Breast epithelium (tissue), 4 donors: Measurements from ENCODE around the gene MYO15B. TPM values are rescaled to one million over a fixed set of nuclear protein-coding genes. Genes with fewer than 3 reads are reported as not detected.

ENCODE experiments used
- DNase-seq, 2 donors: peaks; one replicate each; pipeline ENCODE4 v3.0.0-alpha.2; 2019; ENCODE audit warnings: low spot score in 2 of 2
- H3K27ac ChIP-seq, 2 donors: fragments of 200-600 bp; sonication (generic) in 1 of 2; one replicate each; pipeline ENCODE4 v1.5.1; 2016 to 2019; ENCODE audit warnings: mild to moderate bottlenecking in 1 of 2
- H3K27me3 ChIP-seq, 2 donors: fragments of 200-600 bp; sonication (generic) in 1 of 2; one replicate each; pipeline versions ENCODE4 v1.5.1 to v1.6.0; 2017 to 2019; ENCODE audit warnings: control low read depth in 1 of 2, mild to moderate bottlenecking in 1 of 2
- H3K36me3 ChIP-seq: fragments of 200-600 bp; one replicate; pipeline ENCODE4 v1.5.1; 2019
- H3K4me1 ChIP-seq, 2 donors: fragments of 200-600 bp; sonication (generic); one replicate each; pipeline ENCODE4 v1.5.1; 2016 to 2019; ENCODE audit warnings: control low read depth in 1 of 2
- H3K4me3 ChIP-seq, 3 donors: fragments of 200-600 bp; sonication (generic); 1 replicate in 2 of 3; 2 replicates in 1 of 3; pipeline ENCODE4 v1.5.1; 2016 to 2019; ENCODE audit warnings: mild to moderate bottlenecking in 3 of 3, moderate library complexity in 2 of 3
- H3K9me3 ChIP-seq, 2 donors: fragments of 200-600 bp; sonication (generic) in 1 of 2; one replicate each; pipeline ENCODE4 v1.5.1; 2016 to 2019; ENCODE audit warnings: control low read depth in 1 of 2
- POLR2A ChIP-seq: fragments of 450-650 bp; IDR thresholded peaks from one replicate; pipeline ENCODE4 v1.6.1; 2016; ENCODE audit warnings: antibody characterized with exemption, mild to moderate bottlenecking, moderate library complexity
- POLR2AphosphoS5 ChIP-seq, 3 donors: sonication (generic); formaldehyde crosslinking; IDR thresholded peaks; one replicate each; pipeline ENCODE4 v1.6.1; 2017; ENCODE audit warnings: antibody characterized with exemption in 3 of 3
- intact Hi-C: fragments of 100-400 bp; cut with DNase I; formaldehyde crosslinking; loops from one replicate; pipeline ENCODE4 v1.15.1; 2023; ENCODE audit warnings: low total_unique reads
- total RNA-seq, 3 donors: library from RNA; depleted of rRNA; stranded (reverse); fragments of >200 nt; gene quantifications; one replicate each; pipeline ENCODE4 v1.1.0, GENCODE V29; 2016
- TF ChIP-seq, protein P1 (sequence below), 3 donors: fragments of 450-650 bp; IDR thresholded peaks; one replicate each; pipeline ENCODE4 v1.5.1; 2016 to 2017; ENCODE audit warnings: antibody characterized with exemption in 3 of 3, mild to moderate bottlenecking in 3 of 3, moderate library complexity in 3 of 3

The MYO15B gene
- total RNA-seq, 3 donors from 2014 or later, result 65.3 to 121 (median 86.6) TPM

DNA sequence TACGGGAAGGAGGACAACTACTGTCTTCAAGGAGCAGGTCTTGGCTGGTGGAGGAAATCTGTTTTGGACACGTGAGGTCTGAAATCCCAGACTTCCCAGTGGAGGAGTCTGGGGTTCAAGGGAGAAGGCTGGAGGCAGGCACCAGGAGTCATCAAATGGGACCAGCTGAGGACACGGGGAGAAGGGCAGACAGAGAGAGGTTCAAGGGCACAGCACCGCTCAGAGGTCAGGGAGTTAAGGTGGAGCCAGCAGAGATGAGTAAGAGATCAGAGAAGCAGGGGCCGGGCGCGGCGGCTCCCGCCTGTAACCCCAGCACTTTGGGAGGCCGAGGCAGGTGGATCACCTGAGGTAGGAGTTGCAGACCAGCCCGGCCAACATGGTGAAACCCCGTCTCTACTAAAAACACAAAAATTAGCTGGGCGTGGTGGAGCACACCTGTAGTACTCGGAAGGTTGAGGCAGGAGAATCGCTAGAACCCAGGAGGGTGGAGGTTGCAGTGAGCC is 35.2 kb downstream of the MYO15B start:
- H3K27me3 ChIP-seq, result no peaks in the 10 kb centered on the region
- no peaks in the 10 kb centered on the region for H3K9me3 ChIP-seq
- no peak overlapping the region for H3K4me3 ChIP-seq
- H3K36me3 ChIP-seq, result peaks cover 11% of the 10 kb centered on the region
- TF ChIP-seq, protein P1, sequence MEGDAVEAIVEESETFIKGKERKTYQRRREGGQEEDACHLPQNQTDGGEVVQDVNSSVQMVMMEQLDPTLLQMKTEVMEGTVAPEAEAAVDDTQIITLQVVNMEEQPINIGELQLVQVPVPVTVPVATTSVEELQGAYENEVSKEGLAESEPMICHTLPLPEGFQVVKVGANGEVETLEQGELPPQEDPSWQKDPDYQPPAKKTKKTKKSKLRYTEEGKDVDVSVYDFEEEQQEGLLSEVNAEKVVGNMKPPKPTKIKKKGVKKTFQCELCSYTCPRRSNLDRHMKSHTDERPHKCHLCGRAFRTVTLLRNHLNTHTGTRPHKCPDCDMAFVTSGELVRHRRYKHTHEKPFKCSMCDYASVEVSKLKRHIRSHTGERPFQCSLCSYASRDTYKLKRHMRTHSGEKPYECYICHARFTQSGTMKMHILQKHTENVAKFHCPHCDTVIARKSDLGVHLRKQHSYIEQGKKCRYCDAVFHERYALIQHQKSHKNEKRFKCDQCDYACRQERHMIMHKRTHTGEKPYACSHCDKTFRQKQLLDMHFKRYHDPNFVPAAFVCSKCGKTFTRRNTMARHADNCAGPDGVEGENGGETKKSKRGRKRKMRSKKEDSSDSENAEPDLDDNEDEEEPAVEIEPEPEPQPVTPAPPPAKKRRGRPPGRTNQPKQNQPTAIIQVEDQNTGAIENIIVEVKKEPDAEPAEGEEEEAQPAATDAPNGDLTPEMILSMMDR (IDR thresholded peaks at IDR 0.05), result no peak
- TF ChIP-seq POLR2A, result no peak
- TF ChIP-seq POLR2AphosphoS5 (IDR thresholded peaks at IDR 0.05), result no peak
- intact Hi-C loops, result no loop called here
- H3K4me1 ChIP-seq, result no peaks in the 10 kb centered on the region
- no peak overlapping the region for H3K27ac ChIP-seq
- DNase-seq, result no peak

DNA sequence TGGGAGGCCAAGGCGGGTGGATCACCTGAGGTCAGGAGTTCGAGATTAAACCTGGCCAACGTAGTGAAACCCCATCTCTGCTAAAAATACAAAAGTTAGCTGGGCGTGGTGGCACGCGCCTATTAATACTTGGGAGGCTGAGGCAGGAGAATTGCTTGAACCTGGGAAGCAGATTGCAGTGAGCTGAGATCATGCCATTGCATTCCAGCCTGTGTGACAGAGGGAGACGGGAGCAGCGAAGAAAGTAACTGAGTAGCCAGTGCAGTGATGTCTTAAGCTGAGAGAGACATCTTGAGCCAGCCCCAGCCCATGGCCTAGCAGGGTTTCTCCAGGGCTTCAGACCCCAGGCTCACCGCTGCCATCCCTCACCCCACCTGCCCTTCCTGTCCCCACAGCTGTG is 35.8 kb downstream of the MYO15B start:
- no peak overlapping the region for H3K27ac ChIP-seq
- TF ChIP-seq, protein P1 (IDR thresholded peaks at IDR 0.05), result no peak
- no peak for TF ChIP-seq POLR2A
- no peaks in the 10 kb centered on the region for H3K4me1 ChIP-seq
- peaks cover 11% of the 10 kb centered on the region for H3K36me3 ChIP-seq
- H3K9me3 ChIP-seq, result no peaks in the 10 kb centered on the region
- no peak overlapping the region for H3K4me3 ChIP-seq
- no peak for DNase-seq
- H3K27me3 ChIP-seq, result no peaks in the 10 kb centered on the region
- intact Hi-C loops, result no loop called here

DNA sequence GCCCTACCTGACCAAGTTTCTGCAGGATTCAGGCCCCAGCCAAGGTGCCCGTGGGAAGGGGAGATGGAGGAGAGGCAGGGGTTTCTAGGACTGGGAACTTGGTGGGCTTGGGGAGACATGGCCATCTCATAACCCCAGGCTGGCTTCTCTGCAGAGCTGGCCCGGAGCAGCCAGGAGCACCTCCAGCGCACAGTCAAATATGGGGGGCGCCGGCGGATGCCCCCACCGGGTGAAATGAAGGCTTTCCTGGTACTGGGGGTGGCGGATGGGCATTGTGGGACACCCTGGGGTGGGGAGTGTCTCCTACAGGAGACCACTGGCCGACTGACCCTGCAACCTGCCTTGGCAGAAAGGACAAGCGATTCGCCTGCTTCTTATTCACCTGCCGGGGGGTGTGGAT is 36.4 kb downstream of the MYO15B start:
- Histone ChIP-seq H3K9me3 (no peaks in the 10 kb centered on the region), H3K36me3 (peaks cover 11% of the 10 kb centered on the region), H3K4me1 (no peaks in the 10 kb centered on the region), H3K27me3 (no peaks in the 10 kb centered on the region), H3K4me3 (no peak overlapping the region), H3K27ac (no peak overlapping the region)
- intact Hi-C loops, result no loop called here
- no peak for TF ChIP-seq POLR2AphosphoS5 (IDR thresholded peaks at IDR 0.05)
- no peak for TF ChIP-seq POLR2A
- TF ChIP-seq, protein P1 (IDR thresholded peaks at IDR 0.05), result no peak
- DNase-seq, result no peak

DNA sequence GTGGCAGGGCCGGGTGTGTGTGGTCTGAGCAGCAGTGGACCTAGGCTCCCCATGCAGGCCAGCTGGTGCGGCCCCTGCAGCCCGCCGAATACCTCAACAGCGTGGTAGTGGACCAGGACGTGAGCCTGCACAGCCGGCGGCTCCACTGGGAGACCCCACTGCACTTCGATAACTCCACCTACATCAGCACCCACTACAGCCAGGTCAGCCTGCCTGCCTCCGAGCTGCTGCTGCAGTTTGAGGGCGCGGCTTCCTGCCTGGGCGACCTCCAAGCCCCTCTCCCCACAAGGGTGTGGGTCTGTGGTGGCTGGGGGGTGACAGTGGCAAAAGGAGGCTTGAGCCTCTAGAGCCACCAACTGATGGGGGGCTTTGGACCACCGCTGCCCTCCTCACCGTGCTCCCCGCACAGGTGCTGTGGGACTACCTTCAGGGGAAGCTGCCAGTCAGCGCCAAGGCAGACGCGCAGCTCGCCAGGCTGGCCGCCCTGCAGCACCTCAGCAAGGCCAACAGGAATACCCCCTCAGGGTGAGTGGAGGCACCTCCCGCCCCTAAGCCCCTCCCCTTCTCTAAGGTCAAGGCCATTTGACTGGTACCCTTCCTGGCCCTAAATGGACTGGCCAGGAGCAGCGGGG is 37.2 kb downstream of the MYO15B start:
- Histone ChIP-seq H3K27me3 (no peaks in the 10 kb centered on the region), H3K9me3 (no peaks in the 10 kb centered on the region), H3K4me3 (no peak overlapping the region), H3K27ac (no peak overlapping the region), H3K36me3 (peaks cover 11% of the 10 kb centered on the region), H3K4me1 (no peaks in the 10 kb centered on the region)
- intact Hi-C loops, result no loop called here
- TF ChIP-seq POLR2A (no peak), POLR2AphosphoS5 (IDR thresholded peaks at IDR 0.05) (no peak)
- TF ChIP-seq, protein P1 (IDR thresholded peaks at IDR 0.05), result no peak
- DNase-seq, result no peak

DNA sequence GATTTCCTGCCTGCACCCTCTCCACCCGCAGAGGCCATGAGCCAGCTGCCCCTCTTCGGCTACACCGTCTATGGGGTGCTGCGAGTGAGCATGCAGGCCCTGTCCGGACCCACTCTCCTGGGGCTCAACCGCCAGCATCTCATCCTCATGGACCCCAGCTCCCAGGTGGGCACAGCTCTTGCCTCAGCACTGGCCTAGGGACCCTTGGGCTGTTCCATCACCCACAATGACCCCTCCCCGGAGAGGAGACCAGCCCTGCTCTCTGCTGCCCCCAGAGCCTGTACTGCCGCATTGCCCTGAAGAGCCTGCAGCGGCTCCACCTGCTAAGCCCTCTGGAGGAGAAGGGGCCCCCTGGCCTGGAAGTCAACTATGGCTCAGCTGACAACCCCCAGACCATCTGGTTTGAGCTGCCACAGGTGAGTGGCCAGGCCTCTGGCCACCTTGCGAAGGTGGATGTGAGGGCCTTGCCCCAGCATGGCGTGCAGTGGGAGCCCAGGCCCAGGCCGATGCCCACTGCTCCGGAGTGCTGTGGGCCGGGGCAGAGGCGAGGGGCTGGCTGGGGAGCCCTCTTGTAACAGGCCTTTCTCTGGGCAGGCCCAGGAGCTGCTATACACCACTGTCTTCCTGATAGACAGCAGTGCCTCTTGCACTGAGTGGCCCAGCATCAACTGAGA is 38.4 kb downstream of the MYO15B start:
- DNase-seq, result no peak
- intact Hi-C loops, result no loop called here
- no peak for TF ChIP-seq POLR2A
- TF ChIP-seq, protein P1 (IDR thresholded peaks at IDR 0.05), result peak in 1 of 3 donors; percentile 22
- Histone ChIP-seq H3K4me3 (no peak overlapping the region), H3K36me3 (peaks cover 11% of the 10 kb centered on the region), H3K27me3 (no peaks in the 10 kb centered on the region), H3K27ac (no peak overlapping the region), H3K4me1 (no peaks in the 10 kb centered on the region), H3K9me3 (no peaks in the 10 kb centered on the region)
